ENCODE measurements around the gene TP53BP2.
A peak's percentile ranks its signal among the peaks of the same experiment; 100 is the strongest.
"Not testable (repeated sequence)": the region's sequence is repeated elsewhere in the genome, so short reads cannot be mapped to it uniquely, and the experiment has no call there.

TP53BP2 gene

DNA sequence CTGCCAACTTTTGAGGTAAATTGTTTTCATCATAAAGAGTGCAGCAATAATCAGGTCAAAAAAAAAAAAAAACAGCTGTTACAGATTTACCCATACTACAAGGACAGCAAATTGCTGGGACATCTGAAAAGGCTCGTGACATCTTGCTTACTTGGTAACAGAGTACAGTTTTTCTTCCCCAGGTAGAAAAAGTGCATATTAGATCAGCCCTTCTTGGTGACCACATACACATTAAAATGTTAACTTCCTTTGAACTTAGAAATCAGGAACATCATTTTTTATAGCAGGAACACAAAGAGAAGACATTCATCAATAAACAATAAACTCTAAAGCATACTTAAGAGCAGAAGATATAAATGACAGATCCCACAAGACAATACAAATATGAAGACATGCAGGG lies 16.1 kb downstream of the TP53BP2 start:
- DNase-seq (ENCODE audit: low read depth in 2 of 2): no peak

DNA sequence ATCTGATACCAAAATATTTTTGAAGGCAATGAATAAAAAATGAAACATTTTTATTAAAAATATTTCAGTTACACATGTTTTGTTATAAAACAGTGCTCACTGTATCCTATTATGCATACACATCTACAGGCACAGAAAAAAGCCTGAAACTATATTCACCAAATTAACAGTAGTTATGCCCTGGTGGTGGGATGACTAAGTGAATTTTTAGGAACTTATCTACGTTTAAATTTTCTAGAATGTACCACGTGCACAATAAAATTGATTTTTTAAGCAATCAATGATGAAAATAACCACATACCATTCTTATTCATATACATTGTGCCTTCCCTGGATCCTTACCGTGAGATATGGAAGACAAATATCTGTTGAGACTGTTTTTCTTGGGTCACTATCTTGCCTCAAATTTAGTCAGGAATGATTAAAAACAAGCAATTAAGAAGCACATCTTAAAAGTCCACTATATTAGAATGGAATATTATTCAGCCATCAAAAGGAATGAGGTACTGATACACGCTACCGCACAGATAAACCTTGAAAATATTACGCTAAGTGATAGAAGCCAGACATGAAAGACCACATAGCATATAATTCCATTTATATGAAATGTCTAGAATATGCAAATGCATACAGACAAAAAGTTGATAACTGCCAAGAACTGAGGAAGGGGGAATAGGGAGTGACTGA lies 17.4 kb downstream of the TP53BP2 start:
- DNase-seq (ENCODE audit: low read depth in 2 of 2): no peak

DNA sequence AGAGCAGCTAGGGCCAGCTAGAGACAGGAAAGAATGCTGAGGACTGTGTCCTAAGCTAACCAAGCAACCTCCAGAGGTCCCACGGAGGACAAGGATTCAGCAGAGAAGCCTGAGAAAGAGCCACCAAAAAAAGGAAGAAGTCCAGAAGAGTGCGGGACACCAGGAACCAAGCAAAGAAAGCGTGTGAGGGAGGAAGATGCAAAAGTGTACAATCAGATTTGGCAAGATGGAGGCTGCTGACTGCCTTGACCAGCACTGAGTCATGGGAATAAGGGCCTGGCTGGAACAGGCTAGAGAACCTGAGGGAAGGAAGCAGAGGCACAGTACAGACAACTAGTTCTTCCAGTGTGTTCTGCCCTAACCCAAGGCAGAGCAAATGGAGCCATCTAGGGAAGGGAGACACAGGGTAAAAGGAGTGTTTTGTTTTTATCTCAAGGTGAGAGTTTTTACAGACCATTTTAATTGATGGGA lies 18.5 kb downstream of the TP53BP2 start:
- no peak for DNase-seq (ENCODE audit: low read depth in 2 of 2)

DNA sequence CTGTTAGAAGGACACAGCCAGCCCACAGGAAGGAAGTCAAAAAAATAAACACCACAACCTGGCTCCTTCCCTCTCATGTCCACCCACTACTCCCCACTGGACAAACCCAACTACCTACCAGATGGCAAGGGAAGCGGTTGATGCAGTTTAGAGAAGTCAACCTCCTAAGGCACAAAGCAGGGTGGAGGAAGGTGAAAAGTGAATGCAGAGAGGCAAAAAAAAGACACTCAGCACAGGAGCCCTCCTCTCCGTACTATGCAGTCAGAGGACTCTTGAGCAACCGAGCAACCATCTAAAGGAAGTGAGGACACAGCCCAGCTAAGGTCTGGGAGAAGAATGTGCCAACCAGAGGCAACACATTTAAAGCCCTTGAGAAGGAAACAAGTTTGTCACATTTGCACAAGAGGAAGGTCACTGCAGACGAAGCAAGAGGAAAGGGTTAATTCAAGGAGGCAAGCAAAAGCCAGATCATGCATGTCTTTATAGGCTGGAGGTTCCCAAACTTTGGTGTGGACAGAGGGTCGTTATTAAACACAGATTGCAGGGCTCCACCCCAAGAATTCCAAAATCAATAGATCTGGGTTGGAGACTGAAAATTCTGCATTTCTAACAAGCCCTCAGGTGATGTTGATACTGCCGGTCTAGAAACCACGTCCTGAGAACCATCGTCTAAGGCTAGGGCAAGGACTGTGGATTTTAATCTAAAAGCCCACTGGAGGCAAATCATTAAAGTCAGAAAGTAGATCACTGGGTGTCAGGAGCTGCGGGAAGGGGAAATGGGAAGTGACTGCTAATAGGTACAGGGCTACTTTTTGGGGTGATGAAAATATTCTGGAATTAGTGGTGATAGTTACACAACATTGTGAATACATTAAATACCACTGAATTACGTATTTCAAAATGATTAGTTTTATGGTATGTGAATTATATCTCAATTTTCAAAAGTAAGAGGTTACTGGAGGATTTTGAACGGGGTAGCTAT lies 19.7 kb downstream of the TP53BP2 start:
- DNase-seq (ENCODE audit: low read depth in 2 of 2): no peak

DNA sequence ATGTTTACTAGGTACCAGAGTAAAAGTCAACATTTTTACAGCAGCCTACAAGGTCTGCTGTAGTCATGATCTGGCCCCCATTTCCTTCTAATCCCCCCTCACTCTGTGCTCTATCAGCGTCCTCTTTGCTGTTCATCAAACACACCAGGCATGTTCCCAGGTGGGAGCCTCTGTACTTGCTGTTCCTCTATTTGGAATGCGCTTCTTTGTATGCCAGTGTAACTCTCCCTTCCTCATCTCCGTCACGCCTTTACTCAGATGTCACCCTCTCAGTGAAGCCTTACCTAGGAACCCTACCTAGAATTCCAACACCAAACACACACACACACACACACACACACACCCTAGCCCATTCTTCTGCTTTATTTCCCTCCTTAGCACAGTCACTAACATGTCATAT lies 21.0 kb downstream of the TP53BP2 start:
- no peak for DNase-seq (ENCODE audit: low read depth in 2 of 2)

DNA sequence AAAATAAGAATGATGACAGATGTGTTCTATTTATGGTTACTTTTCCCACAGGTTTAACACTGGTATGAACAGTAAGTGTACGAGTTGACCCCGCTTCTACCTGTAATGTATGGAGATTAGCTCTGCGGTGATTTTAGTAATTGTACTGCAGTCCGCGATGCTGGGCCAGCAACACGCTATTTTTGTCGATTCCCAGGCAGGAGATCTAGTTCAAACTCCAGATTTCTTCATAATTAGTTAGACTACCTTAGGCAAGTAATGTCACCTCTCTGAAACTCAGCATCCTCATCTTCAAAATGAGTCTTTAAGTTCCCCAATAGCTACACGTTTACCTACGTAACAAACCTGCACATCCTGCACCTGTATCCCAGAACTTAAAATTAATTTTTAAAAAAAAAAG lies 21.5 kb downstream of the TP53BP2 start:
- DNase-seq (ENCODE audit: low read depth in 2 of 2): no peak

DNA sequence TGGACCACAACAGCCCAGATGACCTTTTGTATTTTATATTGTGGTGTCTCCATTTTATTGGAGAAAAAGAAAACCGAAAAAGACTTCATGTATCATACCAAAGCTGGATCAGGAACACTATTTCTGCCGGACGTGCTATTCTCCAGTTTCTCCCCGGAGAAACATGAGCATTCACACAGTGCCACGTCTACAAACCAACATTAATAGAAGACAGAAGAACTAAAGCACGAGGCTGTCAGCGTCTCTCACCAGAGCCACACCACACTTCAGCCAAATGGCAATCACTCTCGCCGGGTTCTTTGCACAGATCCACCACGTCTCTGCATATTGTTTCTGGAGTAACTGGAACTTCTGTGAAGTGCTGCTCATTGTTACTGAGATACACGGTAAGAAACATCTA lies 24.8 kb downstream of the TP53BP2 start:
- DNase-seq (ENCODE audit: low read depth in 2 of 2): no peak

DNA sequence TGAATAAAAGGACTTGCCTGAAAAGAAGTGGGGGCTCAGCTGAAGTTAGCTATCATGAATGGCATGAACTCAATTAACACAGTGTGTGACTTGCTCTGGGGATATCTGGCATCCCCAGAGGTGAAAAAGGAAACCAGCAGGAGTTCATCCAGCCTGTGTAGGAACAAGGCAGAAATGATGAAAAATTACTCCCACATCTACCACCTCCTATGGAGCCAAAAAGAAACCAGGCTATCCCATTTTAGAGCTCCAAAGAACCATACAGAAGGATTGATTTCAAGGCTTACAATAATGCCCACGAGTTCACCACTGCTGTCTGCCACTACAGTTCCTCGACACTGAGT lies 25.3 kb downstream of the TP53BP2 start:
- DNase-seq (ENCODE audit: low read depth in 2 of 2): no peak

DNA sequence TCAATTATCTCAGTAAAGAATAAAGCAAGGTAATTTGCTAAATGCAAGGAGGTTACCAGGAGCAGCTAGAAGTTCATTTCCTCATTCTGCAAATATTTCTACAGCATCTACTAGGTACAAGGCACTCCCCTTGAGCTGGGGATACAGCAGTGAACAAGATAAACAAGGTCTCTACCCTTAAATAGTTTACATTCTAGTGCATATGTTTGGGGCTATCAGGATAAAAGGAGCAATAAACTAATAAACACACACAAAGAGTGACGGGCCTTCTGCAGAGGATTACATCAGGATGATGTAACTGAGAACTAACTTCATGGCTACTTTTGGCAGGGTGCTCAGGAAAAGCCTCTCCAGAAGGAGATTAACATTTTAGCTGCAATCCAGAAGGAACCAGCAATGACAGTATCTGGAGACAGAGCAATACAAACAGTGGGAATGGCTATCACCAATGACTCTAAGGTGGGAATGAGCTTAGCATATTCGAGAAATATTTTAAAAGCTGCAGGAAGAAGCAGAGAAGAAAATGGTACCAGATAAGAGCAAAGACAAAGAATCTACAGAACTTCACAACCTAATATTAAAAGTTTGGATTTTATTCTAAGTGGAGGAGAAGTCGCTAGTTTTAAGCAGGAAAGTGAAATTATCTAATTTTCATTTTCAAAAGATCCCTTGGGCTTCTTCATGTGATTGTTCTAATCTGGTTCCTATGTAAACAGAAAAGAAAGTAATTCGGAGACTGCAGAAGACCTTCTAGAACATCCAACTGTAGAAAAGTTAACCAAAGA lies 25.8 kb downstream of the TP53BP2 start:
- DNase-seq (ENCODE audit: low read depth in 2 of 2): peak in 1 of 2 experiments; percentile 40

DNA sequence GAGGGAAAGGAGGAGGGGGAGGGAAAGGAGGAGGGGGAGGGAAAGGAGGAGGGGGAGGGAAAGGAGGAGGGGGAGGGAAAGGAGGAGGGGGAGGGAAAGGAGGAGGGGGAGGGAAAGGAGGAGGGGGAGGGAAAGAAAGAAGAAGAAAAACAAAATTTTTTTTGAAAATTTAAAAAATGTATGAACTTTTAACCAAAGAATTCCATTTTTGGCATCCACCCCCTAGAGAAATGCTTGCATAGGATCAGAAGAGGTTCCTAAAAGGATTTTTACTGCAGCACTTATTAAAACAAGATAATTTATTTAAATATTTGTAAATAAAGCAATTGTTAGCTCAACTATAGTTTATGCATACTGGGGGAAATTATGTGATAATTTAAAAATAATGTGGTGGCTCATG lies 28.5 kb downstream of the TP53BP2 start:
- DNase-seq (ENCODE audit: low read depth in 2 of 2): not testable (repeated sequence)

DNA sequence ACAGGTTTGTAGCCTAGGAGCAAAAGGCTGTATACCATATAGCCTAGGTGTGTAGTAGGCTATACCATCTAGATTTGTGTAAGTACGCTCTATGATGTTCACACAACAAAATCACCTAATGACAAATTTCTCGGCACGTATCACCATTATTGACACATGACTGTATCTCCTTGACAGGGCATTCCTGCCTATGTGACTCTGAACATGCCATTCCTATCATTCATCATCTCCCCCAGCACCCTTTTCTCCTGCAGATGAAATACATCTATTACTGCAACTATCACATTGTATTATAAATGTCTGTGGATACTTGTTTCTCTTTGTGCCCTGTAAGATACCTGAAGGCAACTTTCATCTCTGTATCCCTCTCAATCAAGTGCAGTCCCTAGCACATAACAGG lies 29.9 kb downstream of the TP53BP2 start:
- no peak for DNase-seq (ENCODE audit: low read depth in 2 of 2)

DNA sequence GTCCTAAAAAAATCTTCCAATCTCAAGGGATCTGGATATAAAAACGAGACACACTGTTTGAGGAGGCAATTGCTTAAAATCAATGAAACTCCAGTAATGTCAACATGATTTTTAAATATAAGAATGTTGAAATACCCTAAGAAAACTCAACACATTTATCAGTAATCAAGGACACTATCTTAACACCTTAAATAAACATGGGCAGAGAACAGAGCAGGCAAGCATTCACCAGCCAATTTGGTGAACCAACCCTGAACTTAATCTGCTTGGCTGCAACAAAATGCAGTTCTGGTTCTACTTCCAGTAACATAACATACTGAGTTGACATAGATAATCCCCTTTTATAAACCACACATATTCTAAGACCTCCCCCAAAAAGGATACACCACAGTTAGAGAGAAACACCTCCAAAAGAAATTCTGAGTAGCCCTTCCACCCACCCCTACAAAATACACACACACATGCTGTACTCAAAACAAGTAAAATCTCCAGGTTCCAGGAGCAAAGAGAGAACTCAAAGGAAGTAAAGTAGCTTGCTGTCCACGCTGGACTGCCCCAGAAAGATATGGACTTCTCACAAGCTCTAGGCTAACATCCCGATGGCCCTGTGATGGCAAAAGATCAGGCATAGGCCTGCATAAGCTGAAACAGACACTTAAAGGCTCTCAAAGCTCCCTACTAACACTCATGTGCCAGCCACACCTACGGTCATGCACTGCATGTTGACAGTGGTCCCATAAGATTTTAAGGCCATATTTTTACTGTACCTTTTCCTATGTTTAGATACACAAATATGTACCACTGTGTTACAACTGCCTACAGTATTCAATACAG lies 30.5 kb downstream of the TP53BP2 start:
- DNase-seq (ENCODE audit: low read depth in 2 of 2): no peak

DNA sequence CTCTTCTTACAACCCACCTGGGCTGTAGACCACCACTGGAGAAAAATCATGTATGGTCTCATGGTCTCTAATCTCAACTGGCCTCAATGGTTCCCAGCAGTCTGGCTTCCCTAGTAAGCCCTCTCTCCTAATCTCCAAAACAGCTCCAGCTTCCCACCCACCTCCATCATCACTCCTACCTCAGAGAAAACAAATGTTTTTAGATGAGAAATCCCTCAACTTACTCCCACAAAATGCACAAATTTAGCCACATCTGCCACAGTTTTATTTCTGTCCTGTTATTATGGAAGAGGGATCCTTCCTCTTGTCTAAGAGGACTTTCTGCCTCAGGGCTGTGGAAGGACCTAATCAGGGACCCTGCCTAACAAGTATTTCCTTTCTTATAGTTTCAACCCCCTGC lies 32.1 kb downstream of the TP53BP2 start:
- DNase-seq (ENCODE audit: low read depth in 2 of 2): no peak

DNA sequence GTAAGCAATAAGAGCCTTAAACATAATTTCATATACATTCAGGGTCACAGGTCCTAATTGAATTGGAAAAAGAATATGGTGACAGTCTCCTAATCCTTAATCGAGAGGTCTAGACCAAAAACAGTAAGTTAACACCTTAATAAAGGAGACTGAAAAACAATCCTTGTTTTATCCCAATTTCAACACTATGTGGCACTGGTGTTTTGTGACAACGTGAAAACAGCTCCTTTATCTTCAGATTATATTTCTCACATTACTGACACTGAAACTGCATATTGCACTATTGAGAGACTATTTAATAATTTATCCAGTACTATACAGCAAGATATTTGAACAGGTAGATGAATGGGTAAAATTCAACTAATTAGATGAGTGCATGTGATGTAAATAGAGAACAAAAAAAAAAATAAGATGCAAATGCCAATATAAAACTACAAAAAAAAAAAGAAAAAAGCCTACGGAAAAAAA lies 34.1 kb downstream of the TP53BP2 start:
- no peak for DNase-seq (ENCODE audit: low read depth in 2 of 2)

DNA sequence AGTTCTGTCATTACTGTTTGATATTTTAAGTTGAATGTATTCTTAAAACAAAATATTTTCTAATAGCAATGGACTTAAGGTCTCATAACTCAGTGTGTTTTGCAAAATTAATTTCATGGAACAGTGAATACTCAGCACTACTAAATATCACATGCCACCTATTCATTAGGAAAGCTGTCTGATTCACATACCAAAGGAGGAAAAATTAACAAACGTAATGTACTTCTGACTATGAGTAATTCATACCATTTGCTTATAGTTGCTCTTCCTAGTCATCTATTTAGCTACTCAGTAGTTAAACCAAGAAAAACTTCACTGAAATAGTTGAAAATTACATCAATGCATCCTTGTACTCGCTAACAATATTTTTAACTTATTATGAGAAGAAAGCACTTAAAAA lies 35.2 kb downstream of the TP53BP2 start:
- no peak for DNase-seq (ENCODE audit: low read depth in 2 of 2)

DNA sequence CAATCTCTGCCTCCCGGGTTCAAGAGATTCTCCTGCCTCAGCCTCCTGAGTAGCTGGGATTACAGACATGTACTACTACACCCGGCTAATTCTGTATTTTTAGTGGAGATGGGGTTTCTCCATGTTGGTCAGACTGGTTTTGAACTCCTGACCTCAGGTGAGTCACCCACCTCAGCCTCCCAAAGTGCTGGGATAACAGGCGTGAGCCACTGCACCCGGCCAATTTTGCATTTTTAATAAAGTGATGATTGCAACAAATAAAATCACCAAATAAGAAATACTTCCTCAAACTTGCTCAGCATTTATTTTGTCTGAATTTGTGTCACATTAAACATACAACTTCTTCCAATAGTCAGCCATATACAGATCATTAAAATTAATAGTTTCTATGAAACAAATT lies 35.8 kb downstream of the TP53BP2 start:
- DNase-seq (ENCODE audit: low read depth in 2 of 2): not testable (repeated sequence)

DNA sequence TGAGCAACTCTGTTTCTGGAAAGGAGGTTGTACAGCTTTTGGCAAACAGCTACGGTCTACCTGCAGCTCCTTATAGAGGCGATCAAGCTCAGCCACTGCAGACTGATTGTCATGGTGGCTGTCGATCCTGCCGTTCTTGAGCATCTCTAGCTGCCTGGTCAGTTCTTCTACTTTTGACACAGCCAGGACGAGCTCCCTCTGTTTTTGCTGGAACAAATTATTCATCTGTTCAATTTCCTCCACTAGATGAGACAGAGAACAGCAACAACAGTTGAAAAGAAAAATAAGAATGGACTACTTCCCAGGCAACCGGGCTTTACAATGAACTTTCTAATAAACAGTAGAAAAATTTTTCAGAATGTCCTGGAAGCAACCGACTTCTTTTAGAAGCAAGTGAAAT lies 42.5 kb downstream of the TP53BP2 start:
- no peak for DNase-seq (ENCODE audit: low read depth in 2 of 2)

DNA sequence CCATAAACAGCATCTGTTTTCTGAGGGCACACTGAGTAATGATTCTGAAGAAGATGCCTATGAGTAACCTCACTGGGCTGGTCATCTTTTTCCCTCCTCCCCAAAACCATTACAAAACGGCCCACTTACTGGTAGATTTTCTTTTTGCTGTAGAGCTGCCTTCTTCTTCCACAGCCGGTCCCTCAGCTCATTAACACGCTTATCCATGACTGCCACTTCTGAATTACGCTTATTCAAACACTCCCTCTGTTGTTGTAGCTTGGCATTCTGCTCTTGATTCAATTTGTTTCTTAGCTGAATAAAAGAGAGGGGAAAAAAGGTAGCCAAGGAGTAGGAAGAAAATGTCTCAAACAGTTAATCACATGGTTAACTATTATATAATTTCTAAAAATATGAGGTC lies 43.1 kb downstream of the TP53BP2 start:
- DNase-seq (ENCODE audit: low read depth in 2 of 2): no peak

DNA sequence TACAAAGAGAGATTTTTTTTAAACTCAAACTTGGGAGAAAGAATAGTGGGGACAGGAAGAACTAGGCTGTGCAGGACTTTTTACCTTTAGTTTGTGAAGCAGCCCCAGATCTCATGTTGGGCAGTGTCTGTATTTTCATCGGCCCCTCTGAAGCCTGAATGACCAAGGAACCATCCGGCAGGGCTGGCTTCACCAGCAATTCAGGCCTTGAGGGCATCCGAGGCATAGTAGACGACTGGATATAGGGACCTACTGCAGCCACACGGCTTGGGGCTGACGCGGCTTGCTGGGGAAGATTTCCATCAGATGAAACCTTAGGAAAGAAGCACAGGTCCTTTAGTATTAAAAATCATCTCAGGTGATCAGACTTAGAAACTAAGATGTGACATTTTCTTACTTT lies 43.7 kb downstream of the TP53BP2 start:
- DNase-seq (ENCODE audit: low read depth in 2 of 2): no peak

DNA sequence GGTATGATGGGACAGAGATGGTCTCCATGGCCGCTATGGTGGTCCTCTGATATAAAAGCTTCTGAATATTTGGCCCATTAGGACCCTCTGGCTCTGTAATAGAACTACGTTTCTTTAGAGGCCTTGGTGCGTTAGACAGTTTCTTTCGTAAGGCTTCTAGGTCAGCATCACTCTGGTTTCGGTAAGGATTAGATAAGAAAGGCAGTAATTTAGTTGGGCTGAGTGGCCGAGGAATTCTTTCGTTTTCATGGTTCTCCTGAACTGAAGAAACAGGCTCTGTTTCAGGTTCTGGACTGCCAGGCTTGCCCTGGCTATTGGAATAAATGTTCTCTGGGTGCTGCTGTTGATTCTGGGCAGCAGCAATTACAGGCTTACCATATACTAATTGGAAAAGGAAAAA lies 49.5 kb downstream of the TP53BP2 start:
- DNase-seq (ENCODE audit: low read depth in 2 of 2): no peak

DNA sequence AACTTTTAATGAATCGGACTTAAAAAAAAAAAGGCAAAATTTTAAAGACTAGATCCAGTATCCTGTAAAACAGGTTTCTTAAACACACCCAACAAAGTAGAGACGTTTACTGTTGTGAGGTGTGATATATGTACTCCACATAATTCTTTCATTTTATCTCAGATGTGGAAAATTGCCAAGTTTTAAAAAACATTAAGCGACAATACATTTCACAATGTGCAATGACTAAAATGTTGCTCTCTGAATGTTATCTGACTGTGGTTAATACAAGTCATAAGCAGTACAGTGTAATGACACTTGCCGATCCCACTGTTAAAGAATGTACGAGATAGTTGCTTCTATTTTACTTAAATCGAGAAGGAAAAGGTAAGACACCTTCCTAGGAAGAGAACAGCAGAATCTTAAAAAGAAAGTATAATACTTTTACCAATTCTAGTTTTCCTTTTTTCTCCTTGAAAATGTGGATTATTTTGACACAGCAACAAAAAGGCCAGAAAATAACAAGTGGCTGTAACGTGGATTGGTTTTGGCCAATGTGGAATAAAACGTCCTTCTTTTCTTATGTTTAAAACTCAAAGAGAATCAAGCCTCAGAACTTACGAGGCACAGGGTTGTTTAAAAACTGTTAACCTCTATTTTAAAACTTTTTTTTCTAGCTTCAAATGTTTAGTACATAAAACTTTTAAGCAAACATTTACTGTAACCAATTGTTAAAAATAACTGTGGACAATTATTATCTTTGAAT lies 51.4 kb downstream of the TP53BP2 start:
- DNase-seq (ENCODE audit: low read depth in 2 of 2): no peak

Measured in fibroblast of skin of left biceps (primary cell).